Measurements from ENCODE around the gene CATSPERB. TPM values are rescaled to one million over a fixed set of nuclear protein-coding genes. Genes with fewer than 3 reads are reported as not detected.

The CATSPERB gene
- total and polyA plus RNA-seq, 10 of the 15 experiments (the other 5 are each of a cell fraction or from before 2014, with no cell fraction given), result not detected

GRCh38 chr14:91694643-91695042 is 37.2 kb downstream of the CATSPERB start (continued):
- TF ChIP-seq ATF3 (IDR thresholded peaks at IDR 0.05; ENCODE audit: borderline replicate concordance, extremely low read depth, low read depth, low read length), result no peak
- TF ChIP-seq JUNB (IDR thresholded peaks at IDR 0.05), result no peak
- TF ChIP-seq RUNX3 (IDR thresholded peaks at IDR 0.05; ENCODE audit: low read length), result no peak
- no peak for TF ChIP-seq NFXL1 (IDR thresholded peaks at IDR 0.05; ENCODE audit: borderline replicate concordance)
- no peak for TF ChIP-seq KLF5 (IDR thresholded peaks at IDR 0.05; ENCODE audit: partially characterized antibody)
- no peak for TF ChIP-seq ZZZ3 (IDR thresholded peaks at IDR 0.05; ENCODE audit: control insufficient read depth, insufficient read length, low read depth)
- TF ChIP-seq PKNOX1 (IDR thresholded peaks at IDR 0.05), result no peak
- TF ChIP-seq ZNF592 (IDR thresholded peaks at IDR 0.05), result no peak
- TF ChIP-seq STAT1 (conservative IDR thresholded peaks at IDR 0.05), result no peak

Data from GM12878 (cell line).